Small intestine (tissue), 7 donors: ENCODE measurements around the gene JTB. TPM values are rescaled to one million over a fixed set of nuclear protein-coding genes. Genes with fewer than 3 reads are reported as not detected.

Experiments
- DNase-seq, 2 donors: peaks; one replicate each; pipeline versions ENCODE4 v3.0.0 to v3.0.0-alpha.2; 2013
- FAIRE-seq: peaks from 2 replicates; lab custom pipeline; 2012; peaks lifted over from hg19 to GRCh38; lab: Jason Lieb, UNC
- H3K27ac ChIP-seq, 3 donors: one replicate each; pipeline ENCODE4 v1.5.1; 2013; ENCODE audit warnings: low read length in 2 of 3, mild to moderate bottlenecking in 2 of 3, control low read depth in 1 of 3, inconsistent platforms in 1 of 3, low read depth in 1 of 3, moderate library complexity in 1 of 3
- H3K27me3 ChIP-seq, 3 donors: one replicate each; pipeline ENCODE4 v1.6.1; 2013; ENCODE audit warnings: low read length in 3 of 3, inconsistent platforms in 1 of 3; ENCODE audit not compliant: control insufficient read depth in 3 of 3, insufficient read depth in 3 of 3
- H3K36me3 ChIP-seq, 3 donors: one replicate each; pipeline ENCODE4 v1.6.1; 2013; ENCODE audit warnings: low read length in 3 of 3, inconsistent platforms in 1 of 3, low read depth in 1 of 3, mild to moderate bottlenecking in 1 of 3, moderate library complexity in 1 of 3; ENCODE audit not compliant: control insufficient read depth in 3 of 3, insufficient read depth in 2 of 3
- H3K4me1 ChIP-seq, 3 donors: one replicate each; pipeline ENCODE4 v1.6.1; 2013; ENCODE audit warnings: low read length in 2 of 3, inconsistent platforms in 1 of 3, low read depth in 1 of 3, mild to moderate bottlenecking in 1 of 3, moderate library complexity in 1 of 3; ENCODE audit not compliant: control insufficient read depth in 3 of 3, insufficient read depth in 2 of 3
- H3K4me3 ChIP-seq, 3 donors: one replicate each; pipeline ENCODE4 v1.5.1; 2013; ENCODE audit warnings: low read length in 3 of 3, control low read depth in 1 of 3, inconsistent platforms in 1 of 3, low read depth in 1 of 3, mild to moderate bottlenecking in 1 of 3, moderate library complexity in 1 of 3
- H3K9me3 ChIP-seq, 2 donors: one replicate each; pipeline ENCODE4 v1.6.1; 2013; ENCODE audit warnings: low read depth in 1 of 2, low read length in 1 of 2; ENCODE audit not compliant: control insufficient read depth in 2 of 2, insufficient read depth in 1 of 2
- WGBS, 3 donors: extraction: QIAGEN DNeasy Blood & Tissue Kit; methylation state at CpG; one replicate each; pipeline ENCODE4 v1.1.7; 2013; 5-methylcytosine and 5-hydroxymethylcytosine counted together
- polyA plus RNA-seq, 4 donors: library from polyadenylated mRNA; stranded (reverse) in 3 of 4; unstranded in 1 of 4; fragments of 200-250 nt in 3 of 4; fragments of 120-200 nt in 1 of 4; gene quantifications; one replicate each; pipeline versions ENCODE4 v1.2.1 to v1.2.3, GENCODE V29; 2013
- donor health status: healthy with polysubstance abuse.
- donor health status: control.
- donor health status: control.
- donor health status: Bipolar disorder and iron deficiency.
- donor health status: healthy.

The JTB gene
- polyA plus RNA-seq, 4 donors: 139 to 307 (median 237) TPM

GRCh38 chr1:153939476-153939875, 38.0 kb downstream of the JTB start:
- no peak overlapping the region for H3K27ac ChIP-seq
- DNase-seq (no peak), FAIRE-seq (no peak)
- H3K9me3 ChIP-seq: no peaks in the 10 kb centered on the region
- no peaks in the 10 kb centered on the region for H3K4me1 ChIP-seq
- no peaks in the 10 kb centered on the region for H3K27me3 ChIP-seq
- WGBS, 3 donors: 96 to 97% (median 96%) methylated on average over 12 of the region's 12 CpGs
- H3K36me3 ChIP-seq: peaks cover 9 to 87% (median 25%) of the 10 kb centered on the region in 3 donors
- no peak overlapping the region for H3K4me3 ChIP-seq

- Histone ChIP-seq H3K36me3 (peaks cover 9 to 88% (median 28%) of the 10 kb centered on the region in 3 donors), H3K27ac (no peak overlapping the region), H3K27me3 (no peaks in the 10 kb centered on the region), H3K4me1 (no peaks in the 10 kb centered on the region), H3K9me3 (no peaks in the 10 kb centered on the region), H3K4me3 (no peak overlapping the region)
- 96 to 98% (median 97%) methylated on average over 3 of the region's 3 CpGs for WGBS, 3 donors
- FAIRE-seq (no peak), DNase-seq (no peak)
Observed at GRCh38 chr1:153938996-153939395, 38.5 kb downstream of the JTB start.

GRCh38 chr1:153937331-153937730, 40.1 kb downstream of the JTB start:
- H3K27ac ChIP-seq: no peak overlapping the region
- H3K36me3 ChIP-seq: peaks cover 17 to 91% (median 37%) of the 10 kb centered on the region in 3 donors
- no peaks in the 10 kb centered on the region for H3K4me1 ChIP-seq
- H3K4me3 ChIP-seq: no peak overlapping the region
- no peak for DNase-seq
- 97 to 98% (median 98%) methylated on average over 10 of the region's 10 CpGs for WGBS, 3 donors
- no peaks in the 10 kb centered on the region for H3K27me3 ChIP-seq
- no peaks in the 10 kb centered on the region for H3K9me3 ChIP-seq
- FAIRE-seq: no peak

- H3K27me3 ChIP-seq: no peaks in the 10 kb centered on the region
- no peaks in the 10 kb centered on the region for H3K9me3 ChIP-seq
- WGBS, 3 donors: 96 to 98% (median 97%) methylated on average over 12 of the region's 12 CpGs
- H3K4me1 ChIP-seq: no peaks in the 10 kb centered on the region
- DNase-seq (no peak), FAIRE-seq (no peak)
- H3K36me3 ChIP-seq: peaks cover 20 to 86% (median 37%) of the 10 kb centered on the region in 3 donors
- H3K27ac ChIP-seq: no peak overlapping the region
- H3K4me3 ChIP-seq: no peak overlapping the region
Observed at GRCh38 chr1:153936011-153936802, 41.3 kb downstream of the JTB start.

- DNase-seq: no peak
- WGBS, 3 donors: 93 to 97% (median 96%) methylated on average over 9 of the region's 9 CpGs
- no peak for FAIRE-seq
- Histone ChIP-seq H3K36me3 (peaks cover 20 to 83% (median 25%) of the 10 kb centered on the region in 3 donors), H3K9me3 (no peaks in the 10 kb centered on the region), H3K27ac (no peak overlapping the region), H3K4me3 (no peak overlapping the region), H3K4me1 (no peaks in the 10 kb centered on the region), H3K27me3 (no peaks in the 10 kb centered on the region)
Observed at GRCh38 chr1:153934746-153935145, 42.7 kb downstream of the JTB start.

DNA sequence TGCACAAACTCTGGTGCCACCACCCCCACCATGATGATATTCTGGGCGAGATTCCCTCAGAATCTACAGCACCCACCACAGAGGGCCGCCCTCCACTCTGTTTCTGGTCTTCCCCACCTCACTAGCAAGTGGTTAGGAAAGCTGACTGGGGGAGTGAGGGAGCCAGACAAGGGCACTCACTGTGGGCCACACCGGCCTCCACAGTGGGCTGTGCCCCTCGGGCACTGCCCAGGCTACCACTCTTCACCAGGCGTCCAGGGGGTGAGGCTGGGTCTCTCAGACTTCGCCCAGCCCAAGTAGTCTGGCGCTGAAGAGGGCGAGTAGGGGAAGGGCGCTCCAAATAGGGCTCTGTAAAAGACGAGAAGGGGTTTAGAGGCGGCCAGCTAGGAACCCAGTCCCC, 43.5 kb downstream of the JTB start:
- no peak for DNase-seq
- 91 to 100% (median 96%) methylated on average over 11 of the region's 11 CpGs for WGBS, 3 donors
- Histone ChIP-seq H3K9me3 (no peaks in the 10 kb centered on the region), H3K4me3 (no peak overlapping the region), H3K27ac (no peak overlapping the region), H3K4me1 (no peaks in the 10 kb centered on the region), H3K36me3 (peaks cover 16 to 83% (median 25%) of the 10 kb centered on the region in 3 donors), H3K27me3 (no peaks in the 10 kb centered on the region)
- no peak for FAIRE-seq

- H3K27me3 ChIP-seq: no peaks in the 10 kb centered on the region
- H3K9me3 ChIP-seq: no peaks in the 10 kb centered on the region
- 91 to 97% (median 96%) methylated on average over 14 of the region's 14 CpGs for WGBS, 3 donors
- FAIRE-seq: no peak
- H3K4me3 ChIP-seq: no peak overlapping the region
- DNase-seq: no peak
- H3K36me3 ChIP-seq: peaks cover 16 to 81% (median 25%) of the 10 kb centered on the region in 3 donors
- no peaks in the 10 kb centered on the region for H3K4me1 ChIP-seq
- H3K27ac ChIP-seq: no peak overlapping the region
Observed at GRCh38 chr1:153933430-153933829, 44.0 kb downstream of the JTB start.

- DNase-seq: no peak
- peaks cover 16 to 76% (median 25%) of the 10 kb centered on the region in 3 donors for H3K36me3 ChIP-seq
- FAIRE-seq: no peak
- no peaks in the 10 kb centered on the region for H3K9me3 ChIP-seq
- H3K4me3 ChIP-seq: no peak overlapping the region
- no peak overlapping the region for H3K27ac ChIP-seq
- H3K27me3 ChIP-seq: no peaks in the 10 kb centered on the region
- H3K4me1 ChIP-seq: no peaks in the 10 kb centered on the region
- 95 to 97% (median 97%) methylated on average over 16 to 18 of the region's 18 CpGs for WGBS, 3 donors
Observed at GRCh38 chr1:153932156-153933131, 45.0 kb downstream of the JTB start.
